Retina (tissue), 1 donor: ENCODE data around the gene PYGO2.
"Not testable (repeated sequence)": the region's sequence is repeated elsewhere in the genome, so short reads cannot be mapped to it uniquely, and the experiment has no call there.

Experiments used
- DNase-seq: peaks from one replicate; pipeline ENCODE4 v3.0.0-alpha.2; 2016

PYGO2 gene

DNA sequence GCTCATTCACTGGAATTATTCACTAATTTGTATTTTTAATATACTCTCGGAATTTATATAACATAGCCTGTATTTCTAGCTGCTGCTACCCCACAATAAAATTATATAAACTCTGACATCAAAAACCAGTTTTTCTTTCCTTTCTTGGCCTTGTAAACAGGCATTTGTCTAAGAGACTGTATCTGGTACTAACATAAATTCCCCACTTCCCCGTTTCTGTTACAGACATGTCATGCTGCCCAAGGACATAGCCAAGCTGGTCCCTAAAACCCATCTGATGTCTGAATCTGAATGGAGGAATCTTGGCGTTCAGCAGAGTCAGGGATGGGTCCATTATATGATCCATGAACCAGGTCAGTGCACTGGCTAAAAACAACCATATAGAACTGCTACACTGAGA, 16.2 kb upstream of the PYGO2 start:
- DNase-seq, result not testable (repeated sequence)

DNA sequence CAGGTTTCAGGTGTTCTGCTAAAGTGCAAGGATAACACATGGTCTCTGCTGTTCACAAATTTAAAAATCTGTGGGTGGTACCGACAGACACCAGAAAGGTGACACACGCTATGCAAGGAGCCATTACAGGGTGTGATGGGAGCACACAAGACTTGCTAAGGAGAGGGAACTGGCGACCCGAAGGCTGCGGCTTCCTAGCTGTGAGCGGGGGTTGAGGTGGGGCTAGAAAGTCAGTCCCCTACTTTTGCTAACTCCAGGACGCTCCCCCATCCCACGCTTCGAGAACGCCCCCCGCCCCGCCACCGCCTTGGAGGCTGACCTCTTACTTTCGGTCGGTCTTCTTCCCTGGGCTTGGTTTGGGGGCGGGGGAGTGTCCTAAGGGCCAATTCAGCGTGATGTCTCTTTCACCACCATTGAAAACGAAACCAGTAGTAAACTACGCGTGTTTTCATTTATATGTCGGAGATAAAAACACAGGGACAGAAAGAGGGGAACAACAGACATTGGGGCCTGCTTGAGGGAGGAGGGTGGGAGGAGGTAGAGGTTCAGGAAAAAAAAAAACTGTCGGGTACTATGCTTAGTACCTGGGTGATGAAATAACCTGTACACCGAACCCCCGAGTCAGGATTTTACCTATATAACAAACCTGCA, 14.0 kb upstream of the PYGO2 start:
- DNase-seq, result no peak

DNA sequence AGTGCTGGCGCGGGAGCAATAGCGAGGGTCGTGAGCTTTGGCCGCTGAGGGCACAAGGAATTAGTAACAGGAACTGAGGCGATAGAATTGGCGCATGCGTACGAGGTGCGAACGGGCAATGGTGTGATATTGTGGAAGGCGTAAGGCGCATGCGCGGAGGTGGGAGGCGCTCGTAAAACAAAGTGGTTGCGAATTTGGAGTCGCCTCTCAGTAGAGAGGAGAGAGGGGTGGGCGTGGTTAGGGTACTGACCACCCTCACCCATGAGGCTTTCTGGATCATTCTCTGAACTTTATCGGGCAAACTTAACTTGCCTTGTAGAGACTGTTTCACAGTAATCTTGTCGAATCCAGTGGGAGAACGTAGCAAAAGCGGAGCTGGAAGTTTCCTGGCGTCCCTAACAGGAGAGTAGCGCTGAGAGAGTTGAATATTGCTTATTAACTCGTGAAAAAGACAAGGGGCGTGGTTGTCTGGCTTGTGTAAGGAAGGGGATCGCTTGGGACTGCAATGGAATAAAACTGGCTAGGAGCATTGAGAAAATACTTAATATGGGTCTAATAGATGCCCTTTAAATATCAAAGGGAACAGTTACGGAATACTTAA, 13.3 kb upstream of the PYGO2 start:
- no peak for DNase-seq

DNA sequence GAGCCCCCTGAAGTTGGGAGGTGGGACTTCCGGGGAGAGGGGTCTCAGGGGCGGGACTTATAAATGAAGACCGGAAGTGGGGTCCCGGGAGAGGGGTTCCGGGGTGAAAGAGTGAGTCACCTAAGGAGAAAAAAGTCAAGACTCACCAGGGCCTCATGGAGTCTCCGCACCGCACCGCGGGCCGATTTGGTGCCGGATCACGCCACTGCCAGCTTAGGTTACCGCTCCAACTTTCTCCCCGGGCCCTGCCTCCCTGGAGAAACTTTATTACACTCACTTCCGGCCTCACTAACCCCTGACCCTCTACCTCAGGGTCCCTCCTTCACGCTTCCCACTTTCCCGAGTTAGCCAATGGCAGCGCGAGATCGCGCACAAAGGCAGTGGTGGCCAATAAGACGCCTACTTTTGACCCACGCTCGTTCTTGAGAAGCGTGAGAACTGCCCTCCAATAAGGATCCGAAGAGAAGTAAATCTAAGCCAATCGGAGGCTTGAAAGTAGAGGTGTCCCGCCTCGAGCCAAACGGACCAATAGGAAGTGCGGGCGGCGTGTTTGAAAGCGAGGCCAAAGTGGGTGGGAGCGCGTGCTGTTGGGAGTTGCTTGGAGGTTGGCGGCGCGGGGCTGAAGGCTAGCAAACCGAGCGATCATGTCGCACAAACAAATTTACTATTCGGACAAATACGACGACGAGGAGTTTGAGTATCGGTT, 12.7 kb upstream of the PYGO2 start, which contains the start of gene CKS1B:
Gene CKS1B, plus strand, starts transcription at position 580 of the 706 bp plus-strand sequence. Its CDS starts 65 bp downstream, at position 645.
- DNase-seq, result peak; percentile 100

DNA sequence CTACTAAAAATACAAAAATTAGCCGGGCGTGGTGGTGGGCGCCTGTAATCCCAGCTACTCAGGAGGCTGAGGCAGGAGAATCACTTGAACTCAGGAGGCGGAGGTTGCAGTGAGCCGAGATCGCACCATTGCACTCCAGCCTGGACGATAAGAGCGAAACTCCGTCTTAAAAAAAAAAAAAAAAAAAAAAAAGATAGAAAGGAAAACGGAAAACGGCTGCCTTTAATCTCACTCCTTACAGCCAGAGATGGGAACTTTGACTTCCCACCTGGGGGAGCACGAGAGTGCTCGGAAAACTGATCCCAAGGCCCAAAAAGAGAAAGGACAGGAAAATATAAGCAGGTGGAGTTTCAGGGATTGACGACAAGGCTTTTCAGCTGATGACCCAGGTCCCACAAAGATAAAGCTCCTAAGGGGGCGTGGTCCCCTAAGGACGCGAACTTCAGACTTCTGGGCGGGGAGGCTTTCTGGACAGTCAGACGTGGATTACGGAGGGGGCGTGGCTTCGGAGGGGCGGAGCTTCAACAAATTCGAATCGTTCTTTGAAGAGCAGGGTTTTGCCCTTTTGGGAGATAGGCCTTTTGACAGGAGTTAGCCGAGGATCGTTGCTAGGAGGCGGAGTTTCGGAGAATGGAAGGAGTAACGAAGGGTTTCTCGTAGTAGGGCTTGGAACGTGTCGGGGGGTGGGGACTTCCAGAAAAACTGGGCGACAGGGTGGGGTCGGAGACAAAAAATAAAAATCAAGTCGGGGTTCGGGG, 11.9 kb upstream of the PYGO2 start:
- peak; percentile 91 for DNase-seq

DNA sequence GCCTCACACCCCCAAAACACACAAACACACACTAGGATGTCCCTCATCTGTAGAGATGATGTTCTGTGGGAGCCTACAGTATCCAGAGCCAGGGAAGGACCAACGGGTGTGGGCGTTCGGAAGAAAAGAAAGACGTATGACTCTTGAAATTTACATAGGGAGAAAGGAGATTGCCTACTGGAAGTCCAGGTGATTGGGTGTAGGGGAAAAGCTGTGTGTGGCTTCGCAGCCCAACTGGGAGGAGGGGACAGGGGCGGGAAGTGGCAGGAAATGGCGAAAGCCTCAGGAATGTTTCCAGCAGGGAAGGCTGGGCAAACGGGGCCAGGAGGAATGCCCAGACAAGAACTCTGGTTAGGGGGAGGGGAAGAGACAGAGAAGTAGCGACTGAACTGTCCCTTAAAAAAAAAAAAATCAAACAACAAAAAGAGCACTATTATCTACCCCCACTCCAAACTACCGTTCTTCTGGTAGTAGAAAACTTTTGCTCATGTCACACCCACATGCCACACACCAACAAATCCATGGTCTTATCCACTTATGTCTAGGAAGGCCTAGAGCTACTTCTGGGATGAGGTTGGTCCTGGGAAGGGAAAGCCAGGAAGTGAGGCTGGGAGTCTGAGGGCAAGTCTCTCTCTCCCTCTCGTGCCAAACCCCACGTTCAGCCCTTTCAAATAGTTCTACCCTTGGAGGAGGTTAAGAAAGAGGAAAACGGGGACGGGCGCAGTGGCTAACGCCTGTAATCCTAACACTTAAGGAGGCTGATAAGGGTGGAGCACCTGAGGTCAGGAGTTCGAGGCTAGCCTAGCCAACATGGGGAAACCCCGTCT, 11.1 kb upstream of the PYGO2 start:
- no peak for DNase-seq

DNA sequence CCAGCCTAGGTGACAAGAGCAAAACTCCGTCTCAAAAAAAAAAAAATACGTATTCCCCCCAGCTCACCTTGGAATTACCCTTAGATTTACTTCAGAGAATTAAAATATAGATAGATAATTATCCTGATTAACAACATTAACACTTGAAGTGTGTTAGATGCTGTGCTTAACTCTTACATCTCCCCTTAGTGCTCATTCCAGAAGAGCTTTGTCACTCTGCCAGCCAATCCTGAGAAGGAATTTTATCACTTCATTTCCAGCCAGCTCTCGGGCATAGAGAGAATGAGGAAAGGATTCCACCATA, 10.6 kb upstream of the PYGO2 start:
- no peak for DNase-seq

DNA sequence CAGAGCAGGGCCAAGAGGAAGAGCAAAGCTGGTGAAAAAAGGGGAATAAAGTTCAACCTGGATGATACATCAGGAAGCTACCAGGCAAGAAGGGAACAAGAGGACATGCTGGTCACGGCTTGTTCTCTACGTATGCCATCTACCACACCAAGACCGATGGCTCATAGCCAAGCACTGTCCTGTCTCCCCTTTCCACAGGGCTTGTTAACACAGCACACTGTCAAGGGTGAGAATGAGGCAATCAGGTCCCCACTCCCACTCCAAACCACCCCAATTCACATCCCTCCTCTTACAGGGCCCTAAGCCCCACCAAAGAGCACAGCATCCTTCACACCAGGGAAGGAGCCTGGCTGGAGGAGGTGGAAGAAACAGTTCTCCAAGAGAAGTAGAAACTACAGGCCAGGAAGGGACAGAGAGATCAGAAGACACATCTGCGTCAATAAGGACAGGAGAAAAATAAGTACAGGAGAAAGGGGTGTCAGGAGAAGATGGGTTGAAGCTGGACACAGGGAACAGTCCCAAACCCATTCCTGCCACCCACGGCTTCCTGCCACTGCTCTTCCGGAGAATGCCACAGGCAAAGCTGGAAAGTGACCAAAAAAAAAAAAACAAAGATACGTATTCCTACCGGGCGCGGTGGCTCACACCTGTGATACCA, 9.9 kb upstream of the PYGO2 start:
- no peak for DNase-seq

DNA sequence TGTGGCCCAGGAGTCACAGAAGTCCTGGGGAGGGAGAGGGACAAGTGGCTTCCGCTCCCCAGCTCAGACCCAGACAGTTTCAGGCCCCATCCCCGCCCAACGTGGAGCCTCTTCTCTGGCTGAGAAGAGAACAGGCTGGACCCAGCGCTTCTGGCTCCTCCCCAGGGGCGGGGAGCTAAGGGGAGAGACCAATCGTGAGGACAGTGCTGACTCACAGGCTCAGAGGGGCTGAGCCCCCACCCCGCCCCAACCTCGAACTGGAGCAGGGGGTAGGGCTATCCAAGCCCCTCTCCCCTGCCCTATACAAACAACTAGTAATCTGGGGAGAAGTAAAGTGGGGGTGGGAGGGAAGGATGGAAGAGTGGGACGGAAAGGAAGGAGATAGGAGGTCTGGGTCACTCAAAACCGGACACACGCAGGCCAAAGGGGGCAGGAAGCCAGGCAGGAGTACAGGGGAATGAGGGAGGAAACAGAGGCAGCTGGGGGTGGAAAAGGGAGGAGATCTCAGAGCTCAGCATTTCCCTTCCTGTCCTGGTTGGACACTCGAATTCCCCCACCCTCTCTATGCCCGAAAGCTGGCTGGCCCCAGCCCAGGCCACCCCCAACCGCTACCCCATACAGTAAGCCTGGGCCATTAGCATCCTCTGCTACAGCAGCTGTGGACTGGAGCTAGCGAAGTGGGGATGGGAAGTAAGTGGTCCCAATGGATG, 9.2 kb upstream of the PYGO2 start, which contains the start of gene SHC1:
Gene SHC1, minus strand, starts transcription at position 117 of the 710 bp plus-strand sequence. CDS start 221 bp downstream, outside the sequence.
- DNase-seq, result peak; percentile 84

DNA sequence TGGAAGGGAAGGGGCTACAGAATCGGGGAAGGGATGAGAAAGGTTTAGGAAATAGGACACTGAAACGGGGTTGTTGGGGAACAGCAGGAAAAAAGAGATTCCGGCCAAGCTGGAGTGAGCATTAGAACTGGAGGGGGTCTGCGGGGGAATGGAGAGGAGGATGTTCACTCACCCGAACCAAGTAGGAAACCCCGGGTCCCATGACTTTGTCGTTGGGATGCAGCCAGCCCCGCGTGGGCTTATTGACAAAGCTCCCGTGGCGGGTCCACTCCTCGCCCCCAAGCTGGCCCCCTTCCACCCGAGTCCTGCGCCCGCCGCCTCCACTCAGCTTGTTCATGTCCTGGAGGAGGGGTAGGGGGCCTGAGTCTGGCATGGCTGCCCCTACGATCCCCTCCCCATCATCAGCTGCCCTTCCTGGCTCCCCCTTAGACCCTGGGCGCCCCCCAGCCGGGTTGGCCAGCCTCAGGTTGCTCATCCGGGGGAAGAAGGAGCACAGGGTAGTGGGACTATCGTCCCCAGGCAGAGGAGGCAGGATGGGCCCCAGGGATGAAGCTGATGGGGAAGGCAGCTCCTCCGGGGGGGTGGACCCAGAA, 8.4 kb upstream of the PYGO2 start:
- DNase-seq, result no peak

DNA sequence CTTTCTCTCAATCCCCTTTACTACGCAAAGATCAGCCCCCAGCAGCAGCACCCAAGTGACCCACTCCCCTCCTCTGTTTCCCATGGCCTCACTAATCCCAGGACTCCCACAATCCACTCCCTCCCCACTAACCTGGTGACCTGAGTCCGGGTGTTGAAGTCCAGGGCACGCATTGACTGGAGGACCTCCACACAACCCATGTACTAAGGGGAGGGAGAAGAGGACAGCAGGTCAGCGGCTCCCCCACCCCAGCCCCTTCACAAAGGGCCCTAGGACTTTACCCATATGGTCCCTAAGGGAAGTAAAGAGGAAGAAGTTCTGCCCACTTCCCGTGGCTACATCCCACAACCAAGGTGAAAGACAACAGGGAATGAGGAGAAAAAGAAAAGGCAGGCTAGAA, 7.7 kb upstream of the PYGO2 start:
- no peak for DNase-seq

DNA sequence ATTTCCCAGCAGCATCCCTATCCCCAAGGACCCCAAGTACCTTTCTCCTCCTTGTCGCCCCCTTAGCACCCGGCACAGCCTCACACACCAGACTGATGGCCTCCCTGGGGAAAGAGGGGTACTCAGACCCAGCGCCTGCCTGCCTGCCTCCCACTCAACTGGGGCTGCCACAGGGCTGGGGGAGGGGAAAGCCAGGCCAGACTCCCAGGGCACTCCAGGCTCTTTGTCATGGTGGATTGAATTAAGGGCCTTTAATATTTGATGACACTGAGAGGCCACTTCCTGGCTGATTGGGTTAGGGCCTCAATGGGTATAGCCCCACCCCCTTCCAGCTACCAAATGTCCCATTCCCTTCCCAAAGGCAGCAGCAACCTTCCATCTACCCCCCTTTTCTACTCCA, 7.1 kb upstream of the PYGO2 start:
- DNase-seq, result peak; percentile 53

DNA sequence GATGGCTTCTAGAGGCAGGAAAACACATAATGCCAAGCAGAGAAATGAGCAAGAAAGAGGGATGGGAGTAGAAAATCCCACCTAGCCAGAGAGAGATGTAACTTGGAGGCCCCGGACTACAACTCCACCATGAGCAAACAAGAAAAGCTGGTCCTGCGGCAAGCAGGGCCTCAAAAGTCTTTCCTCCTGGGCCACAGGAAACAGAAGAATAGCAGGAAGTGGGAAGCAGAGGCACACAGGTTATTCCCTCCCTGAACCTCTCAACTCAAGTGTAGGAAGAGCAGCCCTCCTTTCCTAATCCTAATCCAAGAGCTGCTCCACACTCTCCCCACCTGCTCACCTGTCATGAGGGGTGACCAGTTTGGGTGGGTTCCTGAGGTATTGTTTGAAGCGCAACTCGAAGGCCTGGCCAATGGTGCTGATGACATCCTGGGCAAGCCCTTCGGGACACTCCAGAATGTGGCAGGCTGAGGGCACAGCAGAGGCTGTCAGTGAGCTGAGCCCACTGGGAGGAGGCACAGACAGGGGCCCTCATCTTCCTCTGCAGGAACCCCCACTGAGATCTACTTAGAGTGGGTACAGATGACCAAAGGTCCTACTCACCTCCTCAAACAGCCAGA, 5.9 kb upstream of the PYGO2 start:
- DNase-seq, result no peak

DNA sequence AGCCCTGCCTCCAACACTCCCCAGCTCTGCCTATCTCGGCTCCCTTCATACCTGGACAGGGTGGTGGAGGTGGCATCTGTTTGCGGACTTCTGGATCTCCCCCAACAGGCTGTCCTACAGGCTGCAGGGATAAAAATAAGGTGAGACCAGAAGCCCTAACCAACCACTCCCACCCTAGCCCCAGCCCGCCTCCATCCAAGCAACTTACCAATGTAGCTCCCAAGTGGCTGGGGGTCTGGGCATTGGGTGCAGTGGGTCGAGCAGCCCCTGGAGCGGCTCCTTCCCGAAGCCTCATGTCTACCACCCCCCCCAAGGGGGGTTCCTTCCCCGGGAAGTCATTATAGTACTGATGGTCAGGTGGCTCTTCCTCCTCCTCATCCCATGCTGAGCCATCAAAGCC, 4.5 kb upstream of the PYGO2 start:
- DNase-seq, result no peak

DNA sequence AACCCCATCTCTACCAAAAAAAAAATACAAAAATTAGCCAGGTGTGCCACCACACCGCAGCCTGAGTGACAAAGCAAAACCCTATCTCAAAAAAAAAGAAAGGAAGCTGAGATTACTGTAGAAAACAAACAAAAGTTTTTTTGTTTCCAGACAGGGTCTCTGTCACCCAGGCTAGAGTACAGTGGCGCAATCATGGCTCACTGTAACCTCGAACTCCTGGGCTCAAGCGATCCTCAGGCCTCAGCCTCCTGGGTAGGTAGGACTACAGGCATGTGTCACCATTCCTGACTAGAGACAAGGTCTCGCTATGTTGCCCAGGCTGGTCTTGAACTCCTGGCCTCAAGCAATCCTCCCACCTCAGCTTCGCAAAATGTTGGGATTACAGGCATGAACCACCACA, 2.8 kb upstream of the PYGO2 start:
- no peak for DNase-seq

DNA sequence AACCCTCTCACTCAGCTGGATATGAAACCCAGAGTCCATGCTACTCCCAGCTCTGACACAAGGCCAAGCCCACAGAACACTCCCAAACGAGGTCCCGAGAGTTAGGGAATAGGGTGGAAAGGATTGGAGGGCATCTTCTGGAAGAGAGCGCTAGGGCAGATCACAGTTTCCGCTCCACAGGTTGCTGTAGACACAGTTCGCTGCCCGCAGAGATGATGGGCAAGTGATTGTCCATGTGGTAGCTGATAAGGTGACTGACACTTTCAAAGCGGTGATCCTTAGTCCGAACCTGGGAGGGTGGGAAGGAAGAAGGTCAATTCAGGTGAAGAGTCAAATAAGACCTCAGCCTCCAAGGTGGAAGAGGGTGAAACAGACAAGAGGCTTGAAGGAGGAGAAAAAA, 2.1 kb upstream of the PYGO2 start:
- DNase-seq, result no peak

DNA sequence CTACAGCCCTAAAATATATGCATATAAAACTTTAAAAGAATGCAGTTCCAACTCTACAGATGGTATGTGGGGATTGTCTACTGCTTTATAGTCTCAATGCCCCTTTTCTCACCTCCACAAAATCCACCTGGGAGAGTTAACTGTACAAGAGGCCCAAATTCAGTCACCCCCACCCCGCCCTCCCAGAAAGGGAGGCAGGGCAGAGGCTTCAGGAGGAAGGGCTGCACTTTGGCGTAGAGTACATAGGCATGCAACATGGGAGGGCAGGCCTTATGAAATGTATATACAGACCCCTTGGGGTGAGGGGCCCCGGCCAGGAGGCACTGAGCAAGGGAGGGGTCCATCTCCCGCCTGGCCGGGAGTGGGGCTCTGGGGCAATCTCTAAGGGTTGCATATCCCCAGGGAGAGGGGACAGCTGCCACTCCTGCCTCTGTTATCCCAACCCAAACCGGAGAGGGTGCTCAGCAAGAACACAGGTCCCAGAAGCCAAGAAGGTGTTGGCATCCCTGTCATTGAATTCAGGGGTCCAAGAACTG, 1.3 kb upstream of the PYGO2 start:
- DNase-seq, result no peak

DNA sequence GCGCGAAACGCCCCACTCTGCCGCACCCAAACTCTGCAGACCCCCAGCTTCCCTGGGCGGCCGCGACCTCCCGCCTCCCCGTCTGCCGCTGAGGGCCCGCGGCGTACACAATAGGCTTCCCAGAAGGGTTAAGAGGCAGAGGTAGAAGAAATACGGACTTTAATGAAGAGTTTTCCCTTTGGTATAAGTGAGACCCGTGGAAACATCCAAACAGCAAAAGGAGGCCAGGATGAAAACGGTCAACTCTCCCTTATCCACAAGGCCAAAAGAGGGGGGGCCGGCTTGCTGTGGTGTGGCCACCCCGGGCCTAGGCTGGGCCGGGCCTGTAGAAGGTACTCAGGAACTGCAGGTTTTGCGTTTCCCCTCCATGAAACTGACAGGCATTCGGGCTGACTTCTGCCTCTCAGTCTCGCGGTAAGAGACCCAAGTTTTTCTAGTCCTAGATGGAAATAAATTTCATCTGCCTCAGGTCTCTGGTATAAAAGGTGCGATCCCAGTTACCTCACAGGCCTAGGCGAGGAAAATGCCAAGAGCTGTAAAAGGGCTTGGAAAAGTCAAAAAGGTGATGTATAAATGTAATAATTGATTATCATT, 671 bp upstream of the PYGO2 start:
- DNase-seq, result no peak

DNA sequence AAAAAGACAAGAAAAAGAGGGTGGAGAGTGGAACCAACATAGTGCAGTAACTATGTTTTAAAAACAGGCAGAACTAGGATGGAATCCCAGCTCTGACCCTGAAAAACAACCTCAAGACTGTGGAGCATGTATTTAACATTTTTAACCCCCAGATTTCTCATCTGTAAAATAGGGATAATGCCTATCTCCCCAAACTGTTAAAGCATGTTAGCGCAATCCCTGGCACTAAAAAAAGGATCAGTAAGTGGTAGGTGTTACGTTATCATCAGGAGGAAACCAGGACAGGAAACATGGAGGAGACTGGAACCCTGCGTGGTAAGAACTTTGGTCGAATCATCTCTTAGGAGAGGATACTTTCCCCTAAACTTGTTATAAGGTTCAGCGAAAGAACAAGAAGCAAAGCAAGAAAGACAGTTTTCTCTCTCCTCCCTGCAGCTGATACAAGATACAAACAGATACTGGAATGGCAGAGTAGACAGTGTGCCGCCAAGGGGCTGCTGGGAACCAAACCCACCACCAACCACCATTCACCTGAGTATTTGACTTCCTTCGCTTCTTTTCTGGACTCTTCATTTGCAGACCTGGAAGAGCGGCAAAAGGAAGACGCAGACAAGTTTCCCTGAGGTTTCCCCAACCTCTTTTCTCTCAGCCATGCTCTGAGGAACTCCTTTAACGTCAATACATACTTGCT, 991 bp downstream of the PYGO2 start:
- no peak for DNase-seq
